ENCODE measurements around the gene PCDHA1. TPM values are rescaled to one million over a fixed set of nuclear protein-coding genes. Genes with fewer than 3 reads are reported as not detected.
A peak's percentile ranks its signal among the peaks of the same experiment; 100 is the strongest.

PCDHA1 gene
- total and polyA plus RNA-seq, 2 experiments from 2014 or later, result 0.29 TPM; not detected in 1

DNA sequence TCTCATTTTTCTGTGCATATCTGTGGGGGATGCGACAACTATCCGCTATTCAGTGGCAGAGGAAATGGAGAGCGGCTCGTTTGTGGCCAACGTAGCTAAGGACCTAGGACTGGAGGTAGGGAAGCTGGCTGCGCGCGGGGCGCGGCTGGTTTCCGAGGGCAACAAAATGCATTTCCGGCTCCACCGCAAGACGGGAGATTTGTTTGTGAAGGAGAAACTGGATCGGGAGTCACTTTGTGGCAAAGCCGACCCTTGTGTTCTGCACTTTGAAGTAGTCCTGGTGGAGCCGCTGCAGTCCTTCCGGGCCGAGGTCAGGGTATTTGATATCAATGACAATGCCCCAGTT, 265.6 kb downstream of the PCDHA1 start:
- H3K36me3 ChIP-seq, result no peaks in the 10 kb centered on the region
- H3K4me1 ChIP-seq (ENCODE audit: low read depth), result no peaks in the 10 kb centered on the region
- no peak for DNase-seq (ENCODE audit: low read depth in 1 of 2, low spot score in 1 of 2)
- H3K27me3 ChIP-seq, result peaks cover 64% of the 10 kb centered on the region
- no peak overlapping the region for H3K27ac ChIP-seq
- TF ChIP-seq, protein P1, sequence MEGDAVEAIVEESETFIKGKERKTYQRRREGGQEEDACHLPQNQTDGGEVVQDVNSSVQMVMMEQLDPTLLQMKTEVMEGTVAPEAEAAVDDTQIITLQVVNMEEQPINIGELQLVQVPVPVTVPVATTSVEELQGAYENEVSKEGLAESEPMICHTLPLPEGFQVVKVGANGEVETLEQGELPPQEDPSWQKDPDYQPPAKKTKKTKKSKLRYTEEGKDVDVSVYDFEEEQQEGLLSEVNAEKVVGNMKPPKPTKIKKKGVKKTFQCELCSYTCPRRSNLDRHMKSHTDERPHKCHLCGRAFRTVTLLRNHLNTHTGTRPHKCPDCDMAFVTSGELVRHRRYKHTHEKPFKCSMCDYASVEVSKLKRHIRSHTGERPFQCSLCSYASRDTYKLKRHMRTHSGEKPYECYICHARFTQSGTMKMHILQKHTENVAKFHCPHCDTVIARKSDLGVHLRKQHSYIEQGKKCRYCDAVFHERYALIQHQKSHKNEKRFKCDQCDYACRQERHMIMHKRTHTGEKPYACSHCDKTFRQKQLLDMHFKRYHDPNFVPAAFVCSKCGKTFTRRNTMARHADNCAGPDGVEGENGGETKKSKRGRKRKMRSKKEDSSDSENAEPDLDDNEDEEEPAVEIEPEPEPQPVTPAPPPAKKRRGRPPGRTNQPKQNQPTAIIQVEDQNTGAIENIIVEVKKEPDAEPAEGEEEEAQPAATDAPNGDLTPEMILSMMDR (IDR thresholded peaks at IDR 0.05; ENCODE audit: low read depth, low read length), result no peak
- H3K9me3 ChIP-seq (ENCODE audit: low read depth), result no peaks in the 10 kb centered on the region
- H3K4me3 ChIP-seq, result peak overlapping the region; percentile 36

Other genes starting within 250 kb of the PCDHA1 start
- 3.1 and 5.3 TPM in 2 replicates for gene EIF4EBP3, start 238.5 kb upstream of the PCDHA1 start, total RNA-seq
- 6.6 and 24.8 TPM in 2 replicates for gene EIF4EBP3, start 238.5 kb upstream of the PCDHA1 start, polyA plus RNA-seq
- gene SRA1, start 228.7 kb upstream of the PCDHA1 start, total RNA-seq, result 22.8 and 43.9 TPM in 2 replicates
- gene SRA1, start 228.7 kb upstream of the PCDHA1 start, polyA plus RNA-seq, result 51.5 and 80.6 TPM in 2 replicates
- gene APBB3, start 221.5 kb upstream of the PCDHA1 start, total RNA-seq, result 34.2 and 45.4 TPM in 2 replicates
- gene APBB3, start 221.5 kb upstream of the PCDHA1 start, polyA plus RNA-seq, result 61.8 and 66.2 TPM in 2 replicates
- gene SLC35A4, start 221.3 kb upstream of the PCDHA1 start, total RNA-seq, result 29.5 and 32.3 TPM in 2 replicates
- 67.9 and 80.7 TPM in 2 replicates for gene SLC35A4, start 221.3 kb upstream of the PCDHA1 start, polyA plus RNA-seq
- gene CD14, start 153.0 kb upstream of the PCDHA1 start, total RNA-seq, result 1.4 TPM in 1 of 2 replicates, not detected in the other
- 0.10 TPM in 1 of 2 replicates, not detected in the other for gene CD14, start 153.0 kb upstream of the PCDHA1 start, polyA plus RNA-seq
- gene TMCO6, start 146.7 kb upstream of the PCDHA1 start, total RNA-seq, result 77.1 and 234 TPM in 2 replicates
- 14.2 and 17.2 TPM in 2 replicates for gene TMCO6, start 146.7 kb upstream of the PCDHA1 start, polyA plus RNA-seq
- gene NDUFA2, start 138.5 kb upstream of the PCDHA1 start, total RNA-seq, result 65.5 and 113 TPM in 2 replicates
- gene NDUFA2, start 138.5 kb upstream of the PCDHA1 start, polyA plus RNA-seq, result 243 and 273 TPM in 2 replicates
- 80.4 and 104 TPM in 2 replicates for gene IK, start 138.3 kb upstream of the PCDHA1 start, total RNA-seq
- 119 and 125 TPM in 2 replicates for gene IK, start 138.3 kb upstream of the PCDHA1 start, polyA plus RNA-seq
- 17.2 and 23.8 TPM in 2 replicates for gene WDR55, start 121.2 kb upstream of the PCDHA1 start, total RNA-seq
- gene WDR55, start 121.2 kb upstream of the PCDHA1 start, polyA plus RNA-seq, result 17.7 and 21.1 TPM in 2 replicates
- gene DND1, start 112.6 kb upstream of the PCDHA1 start, total RNA-seq, result 1.0 and 2.1 TPM in 2 replicates
- 0.86 and 0.94 TPM in 2 replicates for gene DND1, start 112.6 kb upstream of the PCDHA1 start, polyA plus RNA-seq
- 43.0 and 50.1 TPM in 2 replicates for gene HARS1, start 94.8 kb upstream of the PCDHA1 start, total RNA-seq
- gene HARS1, start 94.8 kb upstream of the PCDHA1 start, polyA plus RNA-seq, result 72.9 and 94.1 TPM in 2 replicates
- gene HARS2, start 94.7 kb upstream of the PCDHA1 start, total RNA-seq, result 27.8 and 30.9 TPM in 2 replicates
- 33.6 and 39.9 TPM in 2 replicates for gene HARS2, start 94.7 kb upstream of the PCDHA1 start, polyA plus RNA-seq
- gene ZMAT2, start 85.7 kb upstream of the PCDHA1 start, total RNA-seq, result 30.2 and 47.0 TPM in 2 replicates
- 42.1 and 49.0 TPM in 2 replicates for gene ZMAT2, start 85.7 kb upstream of the PCDHA1 start, polyA plus RNA-seq
- 4.5 and 5.1 TPM in 2 replicates for gene PCDHA2, start 8.7 kb downstream of the PCDHA1 start, total RNA-seq
- 2.7 and 5.3 TPM in 2 replicates for gene PCDHA2, start 8.7 kb downstream of the PCDHA1 start, polyA plus RNA-seq
- 1.1 and 2.3 TPM in 2 replicates for gene PCDHA3, start 14.9 kb downstream of the PCDHA1 start, total RNA-seq
- 1.8 and 2.9 TPM in 2 replicates for gene PCDHA3, start 14.9 kb downstream of the PCDHA1 start, polyA plus RNA-seq
- gene PCDHA4, start 20.9 kb downstream of the PCDHA1 start, total RNA-seq, result 14.2 and 14.3 TPM in 2 replicates
- gene PCDHA4, start 20.9 kb downstream of the PCDHA1 start, polyA plus RNA-seq, result 6.1 and 9.1 TPM in 2 replicates
- 1.5 and 1.8 TPM in 2 replicates for gene PCDHA5, start 35.5 kb downstream of the PCDHA1 start, total RNA-seq
- 0.09 and 0.53 TPM in 2 replicates for gene PCDHA5, start 35.5 kb downstream of the PCDHA1 start, polyA plus RNA-seq
- 2.6 and 16.9 TPM in 2 replicates for gene PCDHA6, start 41.8 kb downstream of the PCDHA1 start, total RNA-seq
- gene PCDHA6, start 41.8 kb downstream of the PCDHA1 start, polyA plus RNA-seq, result 1.3 and 7.7 TPM in 2 replicates
- gene PCDHA7, start 48.1 kb downstream of the PCDHA1 start, total RNA-seq, result 1.2 and 2.7 TPM in 2 replicates
- 0.37 TPM in 1 of 2 replicates, not detected in the other for gene PCDHA7, start 48.1 kb downstream of the PCDHA1 start, polyA plus RNA-seq
- 1.1 and 1.8 TPM in 2 replicates for gene PCDHA8, start 55.0 kb downstream of the PCDHA1 start, total RNA-seq
- 0.44 and 1.2 TPM in 2 replicates for gene PCDHA8, start 55.0 kb downstream of the PCDHA1 start, polyA plus RNA-seq
- 1.6 and 2.2 TPM in 2 replicates for gene PCDHA9, start 62.2 kb downstream of the PCDHA1 start, total RNA-seq
- 0.70 and 0.72 TPM in 2 replicates for gene PCDHA9, start 62.2 kb downstream of the PCDHA1 start, polyA plus RNA-seq
- 11.3 and 14.4 TPM in 2 replicates for gene PCDHA10, start 69.8 kb downstream of the PCDHA1 start, total RNA-seq
- 10.2 and 12.3 TPM in 2 replicates for gene PCDHA10, start 69.8 kb downstream of the PCDHA1 start, polyA plus RNA-seq
- 9.9 and 10.8 TPM in 2 replicates for gene PCDHA11, start 82.8 kb downstream of the PCDHA1 start, total RNA-seq
- gene PCDHA11, start 82.8 kb downstream of the PCDHA1 start, polyA plus RNA-seq, result 6.1 and 7.5 TPM in 2 replicates
- gene PCDHA12, start 89.2 kb downstream of the PCDHA1 start, total RNA-seq, result 9.5 and 10.5 TPM in 2 replicates
- gene PCDHA12, start 89.2 kb downstream of the PCDHA1 start, polyA plus RNA-seq, result 0.71 and 1.7 TPM in 2 replicates
- 2.1 and 2.3 TPM in 2 replicates for gene PCDHA13, start 96.0 kb downstream of the PCDHA1 start, total RNA-seq
- 0.27 and 0.34 TPM in 2 replicates for gene PCDHA13, start 96.0 kb downstream of the PCDHA1 start, polyA plus RNA-seq
- 16.7 and 20.8 TPM in 2 replicates for gene PCDHAC1, start 140.2 kb downstream of the PCDHA1 start, total RNA-seq
- 3.4 and 5.1 TPM in 2 replicates for gene PCDHAC1, start 140.2 kb downstream of the PCDHA1 start, polyA plus RNA-seq
- gene PCDHAC2, start 180.3 kb downstream of the PCDHA1 start, total RNA-seq, result 42.2 and 47.8 TPM in 2 replicates
- gene PCDHAC2, start 180.3 kb downstream of the PCDHA1 start, polyA plus RNA-seq, result 18.5 and 18.9 TPM in 2 replicates